CD8-positive, alpha-beta memory T cell (primary cell): ENCODE results near the gene PRKAR1B. TPM values are rescaled to one million over a fixed set of nuclear protein-coding genes. Genes with fewer than 3 reads are reported as not detected.
A peak's percentile ranks its signal among the peaks of the same experiment; 100 is the strongest.

Source experiments
- CTCF ChIA-PET: fragments of 350-600 bp; sonication (Branson Sonifier 250); formaldehyde crosslinking; loops from one replicate; lab custom pipeline; 2021; ENCODE audit warnings: antibody characterized with exemption; lab: Charles Lee
- POLR2A ChIA-PET: fragments of 350-600 bp; sonication (Branson Sonifier 250); formaldehyde crosslinking; loops from one replicate; lab custom pipeline; 2021; ENCODE audit warnings: antibody characterized with exemption; lab: Charles Lee
- DNase-seq, 5 donors: peaks; one replicate each; pipeline versions ENCODE4 v3.0.0 to v3.0.0-alpha.2; 2020 to 2022; ENCODE audit warnings: mixed read lengths in 1 of 5
- H3K27ac ChIP-seq: one replicate; pipeline ENCODE4 v1.7.0; 2013; ENCODE audit warnings: low read depth, mild to moderate bottlenecking, low read length, moderate library complexity
- H3K27me3 ChIP-seq: 2 replicates; pipeline ENCODE4 v1.7.0; 2013; ENCODE audit warnings: low read length, mild to moderate bottlenecking; ENCODE audit not compliant: insufficient read depth, poor library complexity, severe bottlenecking
- H3K36me3 ChIP-seq: 2 replicates; pipeline ENCODE4 v1.7.0; 2013; ENCODE audit warnings: mild to moderate bottlenecking, low read length, moderate library complexity; ENCODE audit not compliant: insufficient read depth
- H3K4me1 ChIP-seq: 2 replicates; pipeline ENCODE4 v1.7.0; 2013; ENCODE audit warnings: mild to moderate bottlenecking, low read length, moderate library complexity; ENCODE audit not compliant: insufficient read depth
- H3K4me3 ChIP-seq: 2 replicates; pipeline ENCODE4 v1.7.0; 2013; ENCODE audit warnings: mild to moderate bottlenecking, low read length
- H3K9me3 ChIP-seq: 2 replicates; pipeline ENCODE4 v1.7.0; 2013; ENCODE audit warnings: mild to moderate bottlenecking, low read length
- H3K27ac Mint-ChIP-seq, 8 donors: one replicate each; pipeline ENCODE4 v1.8.0; 2020 to 2021; ENCODE audit warnings: mixed read lengths in 8 of 8, mild to moderate bottlenecking in 6 of 8, inconsistent platforms in 3 of 8, moderate library complexity in 3 of 8
- H3K27me3 Mint-ChIP-seq, 2 donors: one replicate each; pipeline ENCODE4 v1.8.0; 2020 to 2021; ENCODE audit warnings: mixed read lengths in 2 of 2, mild to moderate bottlenecking in 1 of 2, moderate library complexity in 1 of 2
- H3K36me3 Mint-ChIP-seq, 3 donors: one replicate each; pipeline ENCODE4 v1.8.0; 2020 to 2021; ENCODE audit warnings: mixed read lengths in 3 of 3, inconsistent platforms in 1 of 3, mild to moderate bottlenecking in 1 of 3
- H3K4me1 Mint-ChIP-seq, 3 donors: one replicate each; pipeline ENCODE4 v1.8.0; 2020 to 2021; ENCODE audit warnings: mixed read lengths in 3 of 3, inconsistent platforms in 1 of 3, mild to moderate bottlenecking in 1 of 3
- H3K4me3 Mint-ChIP-seq, 7 donors: one replicate each; pipeline ENCODE4 v1.8.0; 2020 to 2021; ENCODE audit warnings: mixed read lengths in 7 of 7, mild to moderate bottlenecking in 6 of 7, moderate library complexity in 4 of 7, inconsistent platforms in 2 of 7
- H3K9me3 Mint-ChIP-seq, 5 donors: one replicate each; pipeline ENCODE4 v1.8.0; 2020 to 2022; ENCODE audit warnings: mixed read lengths in 5 of 5, mild to moderate bottlenecking in 3 of 5, moderate library complexity in 2 of 5, inconsistent platforms in 1 of 5
- polyA plus RNA-seq: library from polyadenylated mRNA; unstranded; fragments of 300-500 nt; fragmentation: Illumina TruSeq; gene quantifications from one replicate; pipeline ENCODE4 v1.2.3, GENCODE V29; 2021
- total RNA-seq, 2 experiments: library from RNA; stranded (reverse); gene quantifications; one replicate each; pipeline ENCODE4 v1.2.3, GENCODE V29; 2021

PRKAR1B gene
- total and polyA plus RNA-seq, 3 experiments from 2014 or later: 8.1 to 32.4 (median 28.3) TPM

- no peaks in the 10 kb centered on the region for H3K36me3 ChIP-seq
- ChIA-PET POLR2A (interaction anchor here (0.6 kb wide), 1 partner anchor 51 kb away, joined by 3 read pairs; no protein-coding TSS in a partner anchor), CTCF (no interaction called here)
- no peaks in the 10 kb centered on the region for H3K27me3 Mint-ChIP-seq
- no peak overlapping the region for H3K27ac ChIP-seq
- H3K4me3 ChIP-seq: no peak overlapping the region
- DNase-seq: peak in 1 of 5 donors; percentile 13
- peaks cover 0 to 4% (median 0%) of the 10 kb centered on the region in 5 donors for H3K9me3 Mint-ChIP-seq
- no peaks in the 10 kb centered on the region for H3K4me1 Mint-ChIP-seq
- no peak overlapping the region for H3K4me3 Mint-ChIP-seq
- H3K36me3 Mint-ChIP-seq: peaks cover 1 to 6% (median 3%) of the 10 kb centered on the region in 3 donors
- no peaks in the 10 kb centered on the region for H3K9me3 ChIP-seq
- no peak overlapping the region for H3K27ac Mint-ChIP-seq
- H3K27me3 ChIP-seq: no peaks in the 10 kb centered on the region
- peaks cover 10% of the 10 kb centered on the region for H3K4me1 ChIP-seq
Measured at GRCh38 chr7:670501-671390, 56.3 kb downstream of the PRKAR1B start.

GRCh38 chr7:668958-669357 lies 58.1 kb downstream of the PRKAR1B start:
- CTCF ChIA-PET: no interaction called here
- H3K27ac ChIP-seq: no peak overlapping the region
- POLR2A ChIA-PET: interaction anchor here (0.6 kb wide), 1 partner anchor 22 kb away, joined by 3 read pairs; no protein-coding TSS in a partner anchor
- H3K36me3 ChIP-seq: no peaks in the 10 kb centered on the region
- no peak overlapping the region for H3K4me3 ChIP-seq
- H3K27ac Mint-ChIP-seq: peak overlapping the region in 1 of 8 donors; percentile 20
- peaks cover 10% of the 10 kb centered on the region for H3K4me1 ChIP-seq
- H3K9me3 Mint-ChIP-seq: peaks cover 0 to 4% (median 0%) of the 10 kb centered on the region in 5 donors
- H3K36me3 Mint-ChIP-seq: peaks cover 0 to 6% (median 1%) of the 10 kb centered on the region in 3 donors
- no peaks in the 10 kb centered on the region for H3K27me3 ChIP-seq
- DNase-seq: peak in 1 of 5 donors; percentile 8
- no peaks in the 10 kb centered on the region for H3K4me1 Mint-ChIP-seq
- no peaks in the 10 kb centered on the region for H3K27me3 Mint-ChIP-seq
- no peak overlapping the region for H3K4me3 Mint-ChIP-seq
- H3K9me3 ChIP-seq: no peaks in the 10 kb centered on the region

GRCh38 chr7:668139-668931 lies 58.7 kb downstream of the PRKAR1B start:
- CTCF ChIA-PET: no interaction called here
- no peaks in the 10 kb centered on the region for H3K9me3 ChIP-seq
- H3K27me3 Mint-ChIP-seq: no peaks in the 10 kb centered on the region
- no peaks in the 10 kb centered on the region for H3K36me3 ChIP-seq
- peak in 2 of 5 donors; percentile 3 to 22 for DNase-seq
- peaks cover 0 to 4% (median 0%) of the 10 kb centered on the region in 5 donors for H3K9me3 Mint-ChIP-seq
- no peaks in the 10 kb centered on the region for H3K27me3 ChIP-seq
- no peak overlapping the region for H3K27ac ChIP-seq
- no peaks in the 10 kb centered on the region for H3K4me1 Mint-ChIP-seq
- H3K27ac Mint-ChIP-seq: peak overlapping the region in 1 of 8 donors; percentile 68
- H3K4me1 ChIP-seq: peaks cover 10% of the 10 kb centered on the region
- POLR2A ChIA-PET: interaction anchor here (0.6 kb wide), 1 partner anchor 21 kb away, joined by 3 read pairs; no protein-coding TSS in a partner anchor
- no peak overlapping the region for H3K4me3 Mint-ChIP-seq
- H3K4me3 ChIP-seq: peak overlapping the region; percentile 10
- peaks cover 0 to 6% (median 1%) of the 10 kb centered on the region in 3 donors for H3K36me3 Mint-ChIP-seq

GRCh38 chr7:666454-667292 lies 60.4 kb downstream of the PRKAR1B start:
- ChIA-PET POLR2A (no interaction called here), CTCF (no interaction called here)
- Mint-ChIP-seq H3K4me1 (no peaks in the 10 kb centered on the region), H3K36me3 (peaks cover 0 to 6% (median 1%) of the 10 kb centered on the region in 3 donors), H3K27me3 (no peaks in the 10 kb centered on the region), H3K27ac (no peak overlapping the region), H3K4me3 (no peak overlapping the region), H3K9me3 (peaks cover 0 to 4% (median 0%) of the 10 kb centered on the region in 5 donors)
- Histone ChIP-seq H3K9me3 (no peaks in the 10 kb centered on the region), H3K36me3 (no peaks in the 10 kb centered on the region), H3K27me3 (no peaks in the 10 kb centered on the region), H3K4me3 (no peak overlapping the region), H3K4me1 (peaks cover 10% of the 10 kb centered on the region), H3K27ac (no peak overlapping the region)
- peak in 1 of 5 donors; percentile 37 for DNase-seq

- H3K36me3 ChIP-seq: no peaks in the 10 kb centered on the region
- no peak overlapping the region for H3K4me3 Mint-ChIP-seq
- POLR2A ChIA-PET: no interaction called here
- no peak overlapping the region for H3K4me3 ChIP-seq
- no peaks in the 10 kb centered on the region for H3K4me1 Mint-ChIP-seq
- H3K27me3 ChIP-seq: no peaks in the 10 kb centered on the region
- CTCF ChIA-PET: no interaction called here
- peaks cover 10% of the 10 kb centered on the region for H3K4me1 ChIP-seq
- no peak overlapping the region for H3K27ac ChIP-seq
- H3K27me3 Mint-ChIP-seq: no peaks in the 10 kb centered on the region
- peak in 1 of 5 donors; percentile 36 for DNase-seq
- no peaks in the 10 kb centered on the region for H3K9me3 ChIP-seq
- peaks cover 0 to 6% (median 1%) of the 10 kb centered on the region in 3 donors for H3K36me3 Mint-ChIP-seq
- H3K27ac Mint-ChIP-seq: no peak overlapping the region
- peaks cover 0 to 4% (median 0%) of the 10 kb centered on the region in 5 donors for H3K9me3 Mint-ChIP-seq
Measured at GRCh38 chr7:665736-666453, 61.2 kb downstream of the PRKAR1B start.

DNA sequence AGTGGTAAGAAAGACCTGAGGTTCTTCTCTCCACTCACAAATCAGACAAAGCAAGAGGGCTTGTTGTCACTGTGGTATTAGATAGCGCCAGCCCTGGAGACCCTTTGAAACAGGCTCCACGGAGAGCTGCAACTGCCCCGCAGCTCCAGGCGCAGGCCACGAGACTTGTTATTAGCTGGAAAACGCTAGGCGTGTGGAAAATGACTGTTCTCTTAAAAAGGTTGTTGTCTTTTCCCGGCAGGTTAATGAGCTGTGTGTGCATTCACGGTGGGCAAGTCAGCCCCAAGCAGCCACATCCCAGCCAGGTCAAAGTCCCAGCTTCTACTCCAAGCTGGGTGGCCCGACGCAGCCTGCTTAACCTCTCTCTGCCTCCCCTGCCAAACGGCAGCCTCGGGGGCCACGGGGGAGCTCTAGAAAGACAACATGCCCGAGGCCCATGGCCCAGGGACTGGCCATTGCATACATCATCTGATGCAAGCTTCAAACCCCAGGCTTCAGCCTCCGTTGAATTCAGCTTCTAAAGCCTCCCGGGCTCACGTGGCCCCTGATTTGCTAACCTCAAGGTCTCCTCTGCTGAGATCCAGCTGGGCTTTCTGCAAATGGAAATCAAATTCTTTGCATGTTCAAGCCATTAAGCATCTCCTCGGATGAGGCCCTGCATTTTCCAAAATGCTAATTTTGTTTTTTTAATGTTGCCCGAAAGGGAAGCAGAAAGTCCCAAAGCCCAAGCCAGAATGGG lies 61.9 kb downstream of the PRKAR1B start:
- Histone ChIP-seq H3K4me1 (peaks cover 10% of the 10 kb centered on the region), H3K9me3 (no peaks in the 10 kb centered on the region), H3K27ac (no peak overlapping the region), H3K27me3 (no peaks in the 10 kb centered on the region), H3K4me3 (no peak overlapping the region), H3K36me3 (no peaks in the 10 kb centered on the region)
- Mint-ChIP-seq H3K4me3 (no peak overlapping the region), H3K36me3 (peaks cover 0 to 6% (median 1%) of the 10 kb centered on the region in 3 donors), H3K27me3 (no peaks in the 10 kb centered on the region), H3K9me3 (peaks cover 0 to 4% (median 0%) of the 10 kb centered on the region in 5 donors), H3K27ac (peak overlapping the region in 2 of 8 donors; percentile 24 to 58), H3K4me1 (no peaks in the 10 kb centered on the region)
- ChIA-PET POLR2A (no interaction called here), CTCF (no interaction called here)
- DNase-seq: peak in 1 of 5 donors; percentile 19
